GM23248 (cell line): ENCODE results near the gene PREP.

Experiments used
- EZH2 ChIP-seq: fragments of 200-600 bp; sonication (generic); IDR thresholded peaks from 2 replicates; pipeline ENCODE4 v1.6.1; 2018; ENCODE audit warnings: antibody characterized with exemption, mild to moderate bottlenecking; ENCODE audit not compliant: insufficient read depth, poor library complexity, severe bottlenecking
- EZH2phosphoT487 ChIP-seq: fragments of 200-600 bp; sonication (generic); IDR thresholded peaks from 2 replicates; pipeline ENCODE4 v1.6.1; 2018; ENCODE audit warnings: antibody characterized with exemption, moderate library complexity, mild to moderate bottlenecking, low read depth; ENCODE audit not compliant: insufficient read depth

DNA sequence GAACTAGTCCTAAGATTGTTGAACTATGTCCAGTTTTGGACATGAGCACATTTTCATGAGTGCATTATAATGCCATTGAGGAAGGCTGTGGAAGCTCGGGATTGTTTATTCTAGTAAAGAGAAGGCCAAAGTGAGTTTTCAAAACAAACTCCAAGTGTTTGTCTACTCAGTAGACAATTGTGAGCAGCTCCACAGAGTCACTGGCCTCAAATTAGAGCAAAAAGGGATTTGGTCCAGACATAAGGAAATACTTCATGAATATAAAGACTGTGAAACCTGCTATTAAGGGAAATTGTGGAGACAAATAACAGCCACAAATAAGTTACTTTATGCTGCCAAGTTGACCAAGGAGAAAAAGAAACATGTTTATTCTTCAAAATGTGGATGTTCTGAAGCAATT, 42.6 kb upstream of the PREP start:
- TF ChIP-seq EZH2 (no peak), EZH2phosphoT487 (no peak)
